Uterus (tissue), 4 donors: Measurements from ENCODE around the gene ZDHHC23. TPM values are rescaled to one million over a fixed set of nuclear protein-coding genes. Genes with fewer than 3 reads are reported as not detected.

Source experiments
- DNase-seq, 2 donors: peaks; one replicate each; pipeline ENCODE4 v3.0.0-alpha.2; 2019 to 2020
- H3K27ac ChIP-seq, 2 donors: fragments of 200-600 bp; sonication (generic); 1 replicate in 1 of 2; 2 replicates in 1 of 2; pipeline ENCODE4 v1.5.1; 2016 to 2018
- H3K27me3 ChIP-seq, 2 donors: fragments of 200-600 bp; sonication (generic); one replicate each; pipeline ENCODE4 v1.5.1; 2018 to 2019; ENCODE audit warnings: control low read depth in 1 of 2
- H3K36me3 ChIP-seq, 2 donors: fragments of 200-600 bp; sonication (generic); one replicate each; pipeline ENCODE4 v1.5.1; 2019; ENCODE audit warnings: control low read depth in 1 of 2
- H3K4me1 ChIP-seq, 2 donors: fragments of 200-600 bp; sonication (generic); one replicate each; pipeline ENCODE4 v1.5.1; 2018 to 2019; ENCODE audit warnings: control low read depth in 1 of 2
- H3K4me3 ChIP-seq, 2 donors: fragments of 200-600 bp; sonication (generic); 1 replicate in 1 of 2; 2 replicates in 1 of 2; pipeline ENCODE4 v1.5.1; 2018 to 2019; ENCODE audit warnings: mild to moderate bottlenecking in 1 of 2
- H3K9me3 ChIP-seq, 2 donors: fragments of 200-600 bp; sonication (generic); one replicate each; pipeline ENCODE4 v1.5.1; 2019; ENCODE audit warnings: control low read depth in 1 of 2
- CTCF ChIP-seq, 4 experiments: fragments of 200-600 bp in 2 of 4; fragments of 450-650 bp in 2 of 4; sonication (generic) in 2 of 4; IDR thresholded peaks; one replicate each; pipeline ENCODE4 v1.5.1; 2016 to 2019; ENCODE audit warnings: antibody characterized with exemption in 4 of 4, mild to moderate bottlenecking in 2 of 4, moderate library complexity in 1 of 4
- POLR2A ChIP-seq, 2 donors: fragments of 450-650 bp; IDR thresholded peaks; one replicate each; pipeline ENCODE4 v1.6.1; 2016; ENCODE audit warnings: antibody characterized with exemption in 2 of 2, mild to moderate bottlenecking in 1 of 2, moderate library complexity in 1 of 2
- intact Hi-C: fragments of 100-400 bp; cut with DNase I; formaldehyde crosslinking; loops from one replicate; pipeline ENCODE4 v1.15.1; 2023; ENCODE audit warnings: low total_unique reads
- total RNA-seq, 4 donors: library from RNA; depleted of rRNA in 3 of 4; stranded (reverse); fragments of >200 nt in 3 of 4; gene quantifications; one replicate each; pipeline versions ENCODE4 v1.1.0 to v1.2.4, GENCODE V29; 2014 to 2023
- donor health status: DM: yes; HTN: yes; CAD: no.

ZDHHC23 gene
- total RNA-seq, 4 donors from 2014 or later, result 0.29 to 10.8 (median 4.9) TPM

GRCh38 chr3:113985541-113985940 lies 37.7 kb downstream of the ZDHHC23 start:
- H3K27ac ChIP-seq, result no peak overlapping the region
- TF ChIP-seq CTCF (IDR thresholded peaks at IDR 0.05), result no peak
- no peak for TF ChIP-seq POLR2A (IDR thresholded peaks at IDR 0.05)
- H3K4me3 ChIP-seq, result no peak overlapping the region
- intact Hi-C loops, result no loop called here
- H3K4me1 ChIP-seq, result no peaks in the 10 kb centered on the region
- no peaks in the 10 kb centered on the region for H3K9me3 ChIP-seq
- DNase-seq, result no peak
- no peaks in the 10 kb centered on the region for H3K27me3 ChIP-seq
- H3K36me3 ChIP-seq, result no peaks in the 10 kb centered on the region

- TF ChIP-seq POLR2A (IDR thresholded peaks at IDR 0.05), result no peak
- H3K9me3 ChIP-seq, result no peaks in the 10 kb centered on the region
- no peaks in the 10 kb centered on the region for H3K36me3 ChIP-seq
- no peaks in the 10 kb centered on the region for H3K4me1 ChIP-seq
- no peaks in the 10 kb centered on the region for H3K27me3 ChIP-seq
- no peak overlapping the region for H3K27ac ChIP-seq
- intact Hi-C loops, result no loop called here
- DNase-seq, result no peak
- no peak overlapping the region for H3K4me3 ChIP-seq
Observed at GRCh38 chr3:114005481-114005880, 57.7 kb downstream of the ZDHHC23 start.

- no peak for DNase-seq
- H3K9me3 ChIP-seq, result no peaks in the 10 kb centered on the region
- H3K27me3 ChIP-seq, result no peaks in the 10 kb centered on the region
- H3K27ac ChIP-seq, result no peak overlapping the region
- no peak overlapping the region for H3K4me3 ChIP-seq
- intact Hi-C loops, result no loop called here
- H3K4me1 ChIP-seq, result no peaks in the 10 kb centered on the region
- no peak for TF ChIP-seq POLR2A (IDR thresholded peaks at IDR 0.05)
- TF ChIP-seq CTCF (IDR thresholded peaks at IDR 0.05), result no peak
- no peaks in the 10 kb centered on the region for H3K36me3 ChIP-seq
Observed at GRCh38 chr3:114011059-114011797, 63.4 kb downstream of the ZDHHC23 start.

Other genes starting within 250 kb of the ZDHHC23 start
- gene NAA50, start 201.8 kb upstream of the ZDHHC23 start, total RNA-seq, result 100 to 1,000 TPM in 2 of 4 donors, 10 to 100 TPM in 2; 90.5 to 171 (median 121) TPM
- 10 to 100 TPM; 11.5 to 81.8 (median 39.7) TPM for gene ATP6V1A, start 201.0 kb upstream of the ZDHHC23 start, total RNA-seq
- gene GRAMD1C, start 109.2 kb upstream of the ZDHHC23 start, total RNA-seq, result 10 to 100 TPM in 2 of 4 donors, 1 to 10 TPM in 1, under 1 TPM in 1; 0.26 to 16.6 (median 6.9) TPM
- gene CCDC191, start 108.5 kb downstream of the ZDHHC23 start, total RNA-seq, result 1 to 10 TPM; 4.1 to 9.8 (median 7.0) TPM
- gene QTRT2, start 108.7 kb downstream of the ZDHHC23 start, total RNA-seq, result 10 to 100 TPM in 3 of 4 donors, 1 to 10 TPM in 1; 2.4 to 54.5 (median 25.4) TPM
- gene DRD3, start 231.0 kb downstream of the ZDHHC23 start, total RNA-seq, result not detected